NCI-H1092 (cell line): ENCODE results near the gene ERC1.

Experiments
- DNase-seq: peaks from one replicate; lab custom pipeline; 2025; lab: John Stamatoyannopoulos, UW

ERC1 gene

GRCh38 chr12:1445807-1446206, 454.8 kb downstream of the ERC1 start:
- no peak for DNase-seq

GRCh38 chr12:1448336-1448735, 457.3 kb downstream of the ERC1 start:
- no peak for DNase-seq

- DNase-seq = no peak
Observed at GRCh38 chr12:1453810-1454209, 462.8 kb downstream of the ERC1 start.

- DNase-seq = no peak
Observed at GRCh38 chr12:1456885-1457284, 465.9 kb downstream of the ERC1 start.

GRCh38 chr12:1457901-1458300, 466.9 kb downstream of the ERC1 start:
- DNase-seq = no peak

- no peak for DNase-seq
Observed at GRCh38 chr12:1459339-1459738, 468.3 kb downstream of the ERC1 start.

- DNase-seq = no peak
Observed at GRCh38 chr12:1463073-1463905, 472.3 kb downstream of the ERC1 start.

- no peak for DNase-seq
Observed at GRCh38 chr12:1464925-1465324, 473.9 kb downstream of the ERC1 start.

- DNase-seq = no peak
Observed at GRCh38 chr12:1465990-1466389, 475.0 kb downstream of the ERC1 start.

- DNase-seq = no peak
Observed at GRCh38 chr12:1466481-1467154, 475.6 kb downstream of the ERC1 start.

GRCh38 chr12:1467710-1468109, 476.7 kb downstream of the ERC1 start:
- no peak for DNase-seq

- no peak for DNase-seq
Observed at GRCh38 chr12:1469070-1469469, 478.0 kb downstream of the ERC1 start.

GRCh38 chr12:1470051-1470450, 479.0 kb downstream of the ERC1 start:
- DNase-seq = no peak

GRCh38 chr12:1471224-1471623, 480.2 kb downstream of the ERC1 start:
- peak; percentile 33 for DNase-seq

GRCh38 chr12:1473418-1473817, 482.4 kb downstream of the ERC1 start:
- DNase-seq = no peak

- peak; percentile 50 for DNase-seq
Observed at GRCh38 chr12:1474041-1474573, 483.1 kb downstream of the ERC1 start.

GRCh38 chr12:1474574-1475153, 483.6 kb downstream of the ERC1 start:
- peak; percentile 85 for DNase-seq

- DNase-seq = no peak
Observed at GRCh38 chr12:1479645-1480044, 488.6 kb downstream of the ERC1 start.

GRCh38 chr12:1481326-1481725, 490.3 kb downstream of the ERC1 start:
- DNase-seq = no peak

- no peak for DNase-seq
Observed at GRCh38 chr12:1481906-1482305, 490.9 kb downstream of the ERC1 start.

GRCh38 chr12:1488908-1489381, 497.9 kb downstream of the ERC1 start:
- no peak for DNase-seq

- no peak for DNase-seq
Observed at GRCh38 chr12:1491983-1492697, 501.1 kb downstream of the ERC1 start.
